Activated CD8-positive, alpha-beta memory T cell treated with anti-CD3 and anti-CD28 coated beads, Interleukin-2, amount 50 U/mL, for 1 hour (primary cell): ENCODE results near the gene NAPSA.

Experiments
- DNase-seq: peaks from one replicate; pipeline ENCODE4 v3.0.0-alpha.2; 2020; ENCODE audit errors: extremely low read depth

The NAPSA gene

DNA sequence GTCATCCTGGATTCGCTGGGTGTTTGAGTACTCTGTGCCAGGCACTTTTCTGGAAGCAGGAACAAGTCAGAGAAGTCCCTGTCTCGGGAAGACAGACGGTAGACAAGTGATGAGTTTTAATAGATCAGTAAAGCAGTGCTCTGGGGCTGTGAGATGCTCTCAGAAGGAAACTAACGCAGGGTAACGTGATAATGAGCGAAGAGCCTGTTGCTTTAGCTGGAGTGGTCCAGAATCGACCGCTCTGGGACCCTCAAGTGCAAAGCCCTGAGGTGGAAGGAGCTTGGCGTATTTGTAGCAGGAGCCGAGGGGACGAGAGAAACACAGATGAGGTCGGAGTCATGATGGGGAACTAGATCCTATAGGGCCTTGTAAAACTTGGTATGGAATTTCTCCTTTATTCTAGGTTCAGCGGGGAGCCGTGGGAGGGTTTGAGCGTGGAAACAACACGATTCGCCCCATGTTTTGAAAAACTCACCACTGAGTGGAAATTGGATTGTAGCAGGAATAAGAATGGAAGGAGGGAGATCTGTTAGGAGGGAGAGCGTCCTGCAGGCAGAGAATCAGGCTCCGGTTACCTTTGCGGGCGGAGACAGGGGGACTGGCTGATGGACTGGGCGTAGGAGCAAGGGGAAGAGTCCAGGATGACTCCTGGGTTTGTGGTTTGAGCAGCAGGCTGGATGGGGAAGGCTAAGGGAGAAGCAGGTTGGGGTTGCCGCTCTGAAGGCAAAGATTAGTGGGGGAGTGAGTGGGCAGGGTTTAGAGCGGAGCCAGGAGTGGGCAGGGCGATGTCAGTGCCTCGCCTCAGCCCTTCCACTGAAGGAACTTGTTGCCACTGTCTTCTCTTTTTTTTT is 19.5 kb upstream of the NAPSA start:
- DNase-seq = no peak

DNA sequence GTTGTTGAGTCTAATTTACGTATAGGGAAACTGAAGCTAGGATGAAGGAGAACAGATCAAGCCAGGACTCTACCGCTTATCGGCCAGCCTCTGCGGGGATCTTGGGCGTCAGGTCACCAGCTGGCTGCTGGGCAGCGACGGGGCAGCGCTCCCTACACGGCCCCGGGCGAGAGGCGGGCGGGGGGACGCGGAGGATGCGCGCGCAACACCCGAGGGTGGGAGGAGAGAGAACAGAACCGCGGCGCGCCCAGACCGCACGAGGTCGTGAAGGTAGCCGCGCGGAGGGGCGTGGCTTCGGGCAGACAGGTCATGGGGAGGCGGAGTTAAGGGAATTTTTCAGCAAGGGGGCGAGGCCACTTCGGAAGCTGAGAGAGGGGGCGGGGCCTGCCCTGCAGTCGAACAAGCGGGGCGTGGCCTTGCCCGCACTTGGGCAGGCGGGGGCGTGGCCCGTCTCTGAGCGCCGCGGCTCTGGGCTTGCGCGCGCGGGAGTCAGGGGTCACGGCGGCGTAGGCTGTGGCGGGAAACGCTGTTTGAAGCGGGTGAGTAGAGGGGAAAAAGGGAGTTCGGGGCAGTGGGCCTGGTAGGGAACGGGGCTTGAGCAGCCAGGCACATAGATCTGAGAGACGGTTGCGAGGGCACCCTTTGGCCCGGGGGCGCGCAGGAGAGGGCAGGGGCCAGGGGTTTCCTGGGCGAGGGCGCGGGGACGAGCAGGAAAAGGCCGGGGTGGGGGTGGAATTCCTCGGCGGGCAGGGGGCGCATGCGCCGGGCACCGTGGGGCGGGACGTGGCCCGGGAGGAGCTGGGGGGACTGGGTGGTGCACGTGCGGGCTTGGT is 18.6 kb upstream of the NAPSA start, which contains the start of gene POLD1:
Gene POLD1 (plus strand): TSS at position 496 of the 833 bp plus-strand sequence. CDS start 14,505 bp downstream, outside the sequence.
- DNase-seq = peak; percentile 98

DNA sequence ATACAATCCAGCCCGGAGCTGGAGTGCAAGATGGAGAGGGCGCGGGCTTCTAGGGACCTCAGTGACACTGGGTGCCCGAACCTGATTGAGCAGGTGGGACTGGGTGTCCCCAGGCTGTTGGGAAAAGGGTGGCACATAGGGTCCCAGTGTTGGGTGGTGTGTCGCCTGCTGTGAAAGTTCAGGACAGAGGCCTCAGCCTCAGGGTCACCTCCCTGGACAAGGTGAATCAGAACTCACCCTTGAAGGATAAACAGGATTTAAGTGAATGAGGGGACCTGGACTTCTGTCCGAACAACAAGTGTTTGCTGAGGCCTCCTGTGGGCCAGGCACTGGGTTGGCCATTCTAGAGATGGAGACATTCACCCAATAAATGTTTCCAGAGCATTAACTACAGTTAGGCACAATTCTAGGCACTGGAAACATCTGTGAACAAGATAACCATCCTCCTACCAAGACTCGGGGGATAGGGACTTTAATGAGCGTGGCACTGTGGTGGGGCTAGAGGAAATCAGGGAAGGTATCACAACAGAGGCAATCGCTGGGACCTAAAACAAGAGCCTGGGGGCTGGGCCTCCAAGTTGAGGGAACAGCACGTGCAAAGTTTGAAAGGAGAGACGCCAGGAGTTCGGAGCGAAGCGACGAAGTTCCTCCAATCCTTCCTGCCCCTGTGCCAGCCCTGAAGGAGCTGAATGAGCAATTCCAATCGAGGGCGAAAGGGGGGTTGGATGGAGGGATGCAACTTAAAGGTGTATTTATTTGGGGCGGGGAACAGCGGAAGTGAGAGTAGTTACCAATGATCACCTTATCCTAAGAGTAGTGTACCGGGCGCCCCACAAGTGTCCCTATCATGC is 17.8 kb upstream of the NAPSA start:
- DNase-seq = no peak

DNA sequence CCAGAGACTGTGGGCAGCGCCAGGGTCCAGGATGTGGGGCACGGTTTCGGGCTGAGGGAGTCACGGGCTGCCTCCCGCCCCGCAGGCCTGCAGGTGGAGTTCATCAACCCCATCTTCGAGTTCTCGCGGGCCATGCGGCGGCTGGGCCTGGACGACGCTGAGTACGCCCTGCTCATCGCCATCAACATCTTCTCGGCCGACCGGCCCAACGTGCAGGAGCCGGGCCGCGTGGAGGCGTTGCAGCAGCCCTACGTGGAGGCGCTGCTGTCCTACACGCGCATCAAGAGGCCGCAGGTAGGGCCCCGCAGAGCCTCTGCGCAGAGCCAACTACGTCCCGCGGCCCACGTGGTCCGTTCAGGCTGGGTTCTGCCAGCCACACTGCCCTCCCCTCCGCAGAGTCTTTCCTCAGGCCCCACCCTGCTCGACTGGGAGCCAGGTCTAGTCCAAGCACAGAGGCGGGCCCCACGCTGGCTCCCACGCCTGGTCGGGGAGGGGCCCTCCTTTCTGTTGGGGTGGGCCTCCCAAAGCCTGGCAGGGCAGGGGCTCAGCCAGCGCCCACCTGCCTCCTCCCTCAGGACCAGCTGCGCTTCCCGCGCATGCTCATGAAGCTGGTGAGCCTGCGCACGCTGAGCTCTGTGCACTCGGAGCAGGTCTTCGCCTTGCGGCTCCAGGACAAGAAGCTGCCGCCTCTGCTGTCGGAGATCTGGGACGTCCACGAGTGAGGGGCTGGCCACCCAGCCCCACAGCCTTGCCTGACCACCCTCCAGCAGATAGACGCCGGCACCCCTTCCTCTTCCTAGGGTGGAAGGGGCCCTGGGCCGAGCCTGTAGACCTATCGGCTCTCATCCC is 16.7 kb upstream of the NAPSA start:
- no peak for DNase-seq

DNA sequence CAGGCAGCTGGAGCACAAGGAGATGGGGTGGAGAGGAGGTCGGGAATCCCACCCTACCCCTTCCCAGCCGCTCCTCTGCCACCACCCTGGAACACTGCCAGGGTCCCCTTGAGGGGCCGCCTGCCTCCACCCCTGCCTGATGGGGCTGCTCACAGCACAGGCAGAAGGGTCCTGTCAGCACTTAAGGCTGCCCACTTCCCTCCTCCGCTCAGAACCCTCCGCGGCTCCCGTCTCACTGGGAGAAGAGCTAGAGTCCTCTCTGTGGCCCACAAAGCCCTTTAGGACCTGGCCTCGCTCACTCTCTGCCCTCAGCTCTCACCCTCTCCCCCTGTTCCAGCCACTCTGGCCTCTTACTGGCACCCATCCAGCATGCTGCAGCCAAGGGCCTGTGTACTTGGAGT is 15.3 kb upstream of the NAPSA start:
- no peak for DNase-seq

DNA sequence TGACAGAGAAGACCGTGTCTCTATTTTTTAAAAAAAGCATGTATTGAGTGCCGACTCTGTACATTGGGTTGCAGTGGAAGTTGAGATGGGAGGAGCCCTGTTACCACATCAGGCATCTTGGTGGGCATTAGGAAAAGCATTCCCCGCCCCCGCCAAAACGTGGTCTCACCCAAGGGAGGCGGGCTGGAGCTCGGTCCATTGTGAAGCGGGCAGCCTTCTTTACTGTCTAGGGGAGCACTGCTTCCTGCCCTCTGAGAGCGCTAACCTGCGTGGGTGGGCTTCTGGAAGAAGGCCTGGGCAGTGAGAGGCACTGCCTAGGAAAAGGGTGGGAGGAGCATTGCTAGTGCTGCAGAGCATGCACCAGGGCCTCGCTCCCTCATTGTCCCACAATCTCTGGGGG is 14.7 kb upstream of the NAPSA start:
- no peak for DNase-seq

DNA sequence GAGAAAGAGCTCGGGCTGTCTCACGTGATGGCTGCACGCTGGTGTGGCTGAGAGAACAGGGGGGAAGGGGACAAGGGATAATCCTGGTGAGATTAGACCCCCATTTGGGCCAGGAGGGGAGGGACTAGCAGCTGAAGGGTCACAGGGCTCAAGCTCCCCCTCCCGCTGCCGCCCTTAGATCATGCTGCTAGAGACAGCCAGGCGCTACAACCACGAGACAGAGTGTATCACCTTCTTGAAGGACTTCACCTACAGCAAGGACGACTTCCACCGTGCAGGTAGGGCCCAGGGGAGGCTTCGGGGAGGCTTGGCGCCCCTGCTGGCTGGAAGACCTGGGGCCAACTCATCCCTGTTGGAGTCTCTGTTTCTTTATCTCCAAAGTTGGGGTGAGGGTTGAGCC is 14.2 kb upstream of the NAPSA start:
- no peak for DNase-seq

DNA sequence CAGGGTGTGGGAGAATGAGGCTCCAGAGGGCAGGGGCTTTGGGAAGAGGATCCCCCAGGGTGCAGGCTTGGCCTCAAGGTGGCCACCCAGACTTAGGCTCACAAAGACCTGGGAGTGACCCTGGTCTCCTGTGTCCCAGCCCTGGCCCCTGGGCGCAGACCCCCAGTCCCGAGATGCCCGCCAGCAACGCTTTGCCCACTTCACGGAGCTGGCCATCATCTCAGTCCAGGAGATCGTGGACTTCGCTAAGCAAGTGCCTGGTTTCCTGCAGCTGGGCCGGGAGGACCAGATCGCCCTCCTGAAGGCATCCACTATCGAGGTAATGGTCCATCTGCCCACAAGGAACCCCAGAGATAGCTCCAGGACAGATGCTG is 13.4 kb upstream of the NAPSA start:
- DNase-seq = no peak

DNA sequence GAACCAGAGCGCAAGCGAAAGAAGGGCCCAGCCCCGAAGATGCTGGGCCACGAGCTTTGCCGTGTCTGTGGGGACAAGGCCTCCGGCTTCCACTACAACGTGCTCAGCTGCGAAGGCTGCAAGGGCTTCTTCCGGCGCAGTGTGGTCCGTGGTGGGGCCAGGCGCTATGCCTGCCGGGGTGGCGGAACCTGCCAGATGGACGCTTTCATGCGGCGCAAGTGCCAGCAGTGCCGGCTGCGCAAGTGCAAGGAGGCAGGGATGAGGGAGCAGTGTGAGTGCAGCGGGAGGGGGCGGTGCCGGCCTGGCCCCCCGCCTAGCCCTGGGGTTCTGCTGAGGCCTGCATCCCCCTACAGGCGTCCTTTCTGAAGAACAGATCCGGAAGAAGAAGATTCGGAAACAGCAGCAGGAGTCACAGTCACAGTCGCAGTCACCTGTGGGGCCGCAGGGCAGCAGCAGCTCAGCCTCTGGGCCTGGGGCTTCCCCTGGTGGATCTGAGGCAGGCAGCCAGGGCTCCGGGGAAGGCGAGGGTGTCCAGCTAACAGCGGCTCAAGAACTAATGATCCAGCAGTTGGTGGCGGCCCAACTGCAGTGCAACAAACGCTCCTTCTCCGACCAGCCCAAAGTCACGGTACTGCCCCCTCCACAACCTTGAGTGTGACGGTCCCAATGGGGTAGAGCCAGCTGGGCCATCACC is 12.9 kb upstream of the NAPSA start:
- DNase-seq = no peak

DNA sequence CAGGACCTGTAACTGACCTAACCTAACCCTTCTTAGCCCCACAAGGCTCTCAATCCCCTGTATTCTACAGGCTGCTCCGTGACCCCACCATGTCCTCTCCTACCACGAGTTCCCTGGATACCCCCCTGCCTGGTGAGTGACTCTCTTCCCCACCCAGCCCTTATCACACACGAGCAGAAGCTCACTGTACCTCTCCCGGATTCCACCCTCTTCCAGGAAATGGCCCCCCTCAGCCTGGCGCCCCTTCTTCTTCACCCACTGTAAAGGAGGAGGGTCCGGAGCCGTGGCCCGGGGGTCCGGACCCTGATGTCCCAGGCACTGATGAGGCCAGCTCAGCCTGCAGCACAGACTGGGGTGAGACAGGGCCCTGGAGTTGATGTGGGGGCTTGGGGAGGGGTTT is 12.1 kb upstream of the NAPSA start:
- no peak for DNase-seq

DNA sequence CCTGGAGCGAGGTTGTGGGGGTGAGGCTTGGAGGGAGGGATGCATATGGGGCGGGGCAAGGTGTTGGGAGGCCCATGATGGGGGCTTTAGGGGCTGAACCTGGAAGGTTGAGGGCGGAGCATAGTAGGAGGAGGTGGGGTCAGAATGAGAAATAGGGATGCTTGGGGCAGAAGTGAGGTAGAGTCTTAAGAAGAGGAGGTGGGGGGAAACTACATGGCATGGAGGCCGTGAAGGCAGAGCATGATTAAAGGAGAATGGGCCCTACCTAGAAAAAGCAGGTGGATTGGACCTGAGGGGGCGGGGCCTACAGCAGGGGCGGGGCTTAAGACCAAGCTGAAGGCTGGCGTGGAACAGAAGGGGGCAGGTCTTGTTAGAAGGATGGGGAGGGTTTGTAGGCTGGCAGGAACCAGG is 11.6 kb upstream of the NAPSA start:
- DNase-seq = no peak

DNA sequence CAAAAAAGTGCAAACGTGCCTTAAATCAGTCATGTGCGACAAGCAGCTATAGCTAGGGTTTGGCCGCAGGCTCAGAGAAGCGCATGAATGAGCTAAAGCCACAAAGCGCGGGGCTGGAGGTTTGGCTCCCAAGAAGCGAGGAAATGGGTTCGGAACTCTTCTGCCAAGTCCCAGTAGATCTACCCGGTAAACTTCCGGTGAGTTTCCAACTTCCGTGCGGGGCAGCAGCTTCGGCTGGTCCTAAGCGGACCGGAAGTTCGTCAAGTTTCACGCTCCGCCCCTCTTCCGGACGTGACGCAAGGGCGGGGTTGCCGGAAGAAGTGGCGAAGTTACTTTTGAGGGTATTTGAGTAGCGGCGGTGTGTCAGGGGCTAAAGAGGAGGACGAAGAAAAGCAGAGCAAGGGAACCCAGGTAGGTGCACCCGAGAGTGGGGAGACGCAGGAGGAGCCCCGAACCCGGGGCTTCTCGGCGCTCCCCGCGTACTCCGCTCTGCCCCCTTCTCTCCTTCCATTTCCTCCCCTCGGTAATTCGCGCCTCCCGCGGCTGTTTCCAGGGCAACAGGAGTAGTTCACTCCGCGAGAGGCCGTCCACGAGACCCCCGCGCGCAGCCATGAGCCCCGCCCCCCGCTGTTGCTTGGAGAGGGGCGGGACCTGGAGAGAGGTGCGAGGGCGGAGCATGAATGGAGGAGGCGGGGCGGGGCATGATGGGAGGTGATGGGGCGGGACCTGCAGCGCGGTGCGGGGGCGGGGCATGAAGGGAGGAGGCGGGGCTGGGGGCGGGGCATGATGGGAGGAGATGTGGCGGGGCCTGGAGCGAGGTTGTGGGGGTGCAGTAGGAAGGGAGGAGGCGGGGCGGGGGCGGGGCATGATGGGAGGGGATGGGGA is 11.0 kb upstream of the NAPSA start, which contains the start of gene NR1H2:
Gene NR1H2 (plus strand): TSS at position 292 of the 885 bp plus-strand sequence. CDS start 1,149 bp downstream, outside the sequence.
- peak; percentile 87 for DNase-seq

DNA sequence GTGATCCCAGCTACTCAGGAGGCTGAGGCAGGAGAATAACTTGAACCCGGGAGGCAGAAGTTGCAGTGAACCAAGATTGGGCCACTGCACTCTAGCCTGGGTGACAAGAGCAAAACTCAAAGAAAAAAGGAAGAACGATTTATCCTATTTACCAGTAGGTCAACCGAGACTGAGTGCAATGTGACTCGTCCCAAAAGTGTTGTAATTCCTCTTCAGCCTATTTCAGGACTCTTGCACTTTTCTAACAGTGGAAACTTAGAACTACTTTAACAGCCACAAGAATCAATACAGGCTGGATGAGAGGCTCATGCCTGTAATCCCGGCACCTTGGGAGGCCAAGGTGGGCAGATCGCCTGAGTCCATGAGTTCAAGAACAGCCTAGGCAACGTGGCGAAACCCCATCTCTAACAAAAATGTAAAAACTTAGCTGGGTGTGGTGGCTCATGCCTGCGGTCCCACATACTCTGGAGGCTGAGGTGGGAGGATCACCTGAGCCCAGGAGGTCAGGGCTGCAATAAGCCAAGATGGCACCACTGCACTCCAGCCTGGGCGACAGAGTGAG is 6.6 kb upstream of the NAPSA start:
- DNase-seq = no peak

DNA sequence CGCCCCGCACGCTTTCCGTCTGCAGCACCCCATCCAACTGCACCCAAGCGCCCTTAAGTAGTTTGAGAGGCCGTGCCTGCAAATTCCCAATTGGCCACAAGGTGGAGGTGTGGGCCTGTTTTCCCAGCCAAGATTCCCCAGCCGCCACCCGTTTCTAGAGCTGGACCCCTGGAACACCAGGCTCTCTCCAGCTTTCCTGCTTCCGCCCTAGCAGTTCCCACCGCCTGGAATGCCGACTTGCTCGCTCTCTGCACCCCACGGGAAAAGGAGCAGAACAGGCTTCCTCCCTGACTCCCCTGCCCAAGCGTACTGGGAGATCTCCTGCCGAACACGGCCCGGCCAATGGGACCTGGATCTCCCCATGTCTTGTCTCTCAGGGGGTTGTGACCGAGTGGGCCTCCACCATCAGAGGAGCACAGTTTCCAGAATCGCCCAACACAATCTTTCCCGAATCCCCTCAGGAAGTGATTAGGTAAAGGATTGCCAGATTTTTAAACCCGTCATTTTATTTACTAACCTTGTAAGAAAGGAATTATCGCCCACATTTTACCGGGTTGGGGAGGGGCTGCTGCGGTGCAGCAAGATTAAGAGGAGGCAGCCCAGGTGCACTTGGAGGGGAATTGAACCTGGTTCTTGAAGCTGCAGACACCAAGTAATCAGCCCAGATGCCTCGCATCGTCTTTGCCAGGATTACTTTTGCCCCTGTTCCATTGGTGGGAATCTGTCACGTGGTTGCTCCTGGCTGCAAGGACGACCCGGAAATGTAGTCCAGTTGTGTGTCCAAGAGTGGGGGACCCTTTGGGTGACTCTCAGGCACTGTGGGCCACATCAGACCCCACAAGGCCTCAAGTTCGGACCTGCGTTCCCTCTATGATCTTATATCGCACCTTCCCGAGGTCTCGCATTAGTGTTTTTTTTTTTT is 3.5 kb upstream of the NAPSA start:
- no peak for DNase-seq

DNA sequence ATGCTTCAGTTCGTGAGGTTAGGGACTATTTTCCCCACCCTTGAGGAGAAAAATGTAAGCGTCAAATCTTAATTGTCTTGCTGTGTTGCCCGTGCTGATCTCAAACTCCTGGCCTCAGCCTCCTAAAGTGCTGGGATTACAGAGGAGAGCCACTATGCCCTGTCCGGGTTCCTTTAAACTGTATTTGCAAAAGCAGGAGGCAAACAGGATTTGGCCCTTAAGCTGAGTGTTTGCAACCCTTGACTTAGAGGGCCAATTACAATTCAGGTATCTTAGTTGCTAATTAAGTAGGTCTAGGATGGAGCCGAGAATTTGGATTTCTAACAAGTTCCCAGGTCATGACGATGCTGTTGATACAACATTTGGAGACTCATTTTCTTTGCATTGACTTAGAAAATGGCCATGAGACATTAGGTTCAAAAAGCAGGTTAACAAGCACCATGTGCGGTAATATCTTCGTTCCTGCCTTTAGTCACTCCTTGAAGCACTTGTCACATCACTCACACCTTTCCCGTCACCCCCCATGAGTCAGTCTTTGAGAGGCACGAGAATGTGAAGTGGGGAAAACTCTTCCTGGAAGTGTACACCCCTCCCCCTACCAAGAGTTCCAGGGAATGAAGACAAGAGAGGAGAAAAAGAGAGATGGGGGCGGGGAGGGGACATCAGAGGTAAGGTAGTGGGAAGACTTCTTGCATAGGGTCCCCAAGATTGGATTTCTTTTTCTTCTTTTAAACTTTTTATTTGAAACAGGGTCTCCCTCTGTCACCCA is 2.6 kb downstream of the NAPSA start:
- no peak for DNase-seq

DNA sequence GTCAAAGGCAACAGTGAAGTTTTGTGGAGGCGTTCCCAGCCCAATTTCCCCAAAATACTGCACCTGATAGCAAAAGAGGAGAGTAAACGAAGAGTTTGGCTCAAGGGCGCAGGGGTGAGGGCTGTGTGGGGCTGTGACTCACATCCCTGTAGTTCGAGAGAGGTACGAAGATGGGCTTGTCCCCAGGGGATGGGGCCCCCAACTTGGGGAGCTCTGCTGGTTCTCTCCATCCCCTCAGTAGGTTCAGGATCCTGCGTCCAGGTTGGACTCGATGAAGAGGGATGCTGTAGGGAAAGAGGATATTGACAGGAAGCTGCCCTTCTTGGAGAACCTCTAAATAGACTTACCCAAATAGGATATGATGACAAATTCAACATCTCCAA is 3.4 kb downstream of the NAPSA start:
- DNase-seq = no peak
